HG03558 (cell line): Measurements from ENCODE around the gene ARMC8.

Source experiments
- ATAC-seq: cut with Tn5 transposase; IDR thresholded peaks from one replicate; pipeline ENCODE4 v1.9.1; 2021; ENCODE audit warnings: moderate number of reproducible peaks; ENCODE audit not compliant: unreplicated experiment; ENCODE audit errors: extremely low read depth

The ARMC8 gene

GRCh38 chr3:138241061-138241460 is 54.0 kb downstream of the ARMC8 start:
- ATAC-seq: no peak

DNA sequence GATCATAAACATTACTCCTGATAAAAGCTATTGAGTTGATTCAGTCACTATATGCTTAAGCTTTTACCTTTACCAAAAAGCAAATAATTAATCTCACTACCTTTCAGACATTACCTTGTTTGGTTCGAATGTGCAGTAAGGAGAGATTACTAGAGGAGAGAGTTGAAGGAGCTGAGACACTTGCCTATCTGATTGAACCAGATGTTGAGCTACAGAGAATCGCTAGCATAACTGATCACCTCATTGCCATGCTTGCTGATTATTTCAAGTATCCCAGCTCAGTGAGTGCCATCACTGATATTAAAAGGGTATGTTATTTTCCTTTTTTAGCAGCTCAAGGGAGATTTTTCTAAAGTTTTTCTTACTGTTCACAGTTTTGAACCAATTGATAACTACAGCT is 54.6 kb downstream of the ARMC8 start:
- ATAC-seq: no peak

DNA sequence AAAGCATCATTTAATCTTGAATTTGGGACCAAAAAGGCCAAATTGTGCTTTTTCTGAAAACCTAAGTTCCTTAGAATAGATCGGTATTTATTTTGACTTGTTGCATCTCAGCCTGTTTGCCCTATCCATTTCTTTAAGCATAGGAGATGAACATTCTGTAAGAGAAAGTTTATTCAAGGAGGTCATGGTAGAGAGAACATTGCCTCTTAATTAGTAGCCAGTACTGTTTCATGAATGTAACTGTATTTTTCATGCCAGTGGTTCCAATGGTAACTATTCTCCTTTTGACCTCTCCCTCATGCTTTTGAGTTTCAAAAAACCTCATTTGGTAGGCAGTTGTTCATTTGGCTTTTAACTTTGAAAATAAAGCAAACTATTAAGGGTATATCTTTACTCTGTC is 55.4 kb downstream of the ARMC8 start:
- no peak for ATAC-seq

GRCh38 chr3:138245026-138245425 is 57.9 kb downstream of the ARMC8 start:
- no peak for ATAC-seq

- ATAC-seq: no peak
These were observed 62.5 kb downstream of the ARMC8 start for GRCh38 chr3:138249636-138250035.

DNA sequence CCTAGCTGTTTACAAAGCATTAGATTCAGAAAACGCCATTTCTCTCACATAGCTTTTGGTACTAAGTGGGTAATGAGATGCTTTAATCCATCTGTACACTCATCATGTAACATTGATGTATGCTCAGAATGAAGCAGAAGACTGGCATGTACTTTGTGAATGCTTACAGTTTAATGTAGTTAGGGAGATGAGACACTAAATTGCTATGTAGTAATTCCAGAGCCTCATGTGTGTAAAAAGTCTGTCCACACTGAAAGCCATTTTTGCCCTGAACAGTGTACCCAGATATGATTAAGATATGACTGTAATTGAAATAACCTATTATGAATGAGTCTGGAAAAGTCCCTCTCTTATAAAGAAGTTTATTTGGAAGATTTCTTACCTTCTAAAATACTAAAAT is 66.5 kb downstream of the ARMC8 start:
- ATAC-seq: no peak

DNA sequence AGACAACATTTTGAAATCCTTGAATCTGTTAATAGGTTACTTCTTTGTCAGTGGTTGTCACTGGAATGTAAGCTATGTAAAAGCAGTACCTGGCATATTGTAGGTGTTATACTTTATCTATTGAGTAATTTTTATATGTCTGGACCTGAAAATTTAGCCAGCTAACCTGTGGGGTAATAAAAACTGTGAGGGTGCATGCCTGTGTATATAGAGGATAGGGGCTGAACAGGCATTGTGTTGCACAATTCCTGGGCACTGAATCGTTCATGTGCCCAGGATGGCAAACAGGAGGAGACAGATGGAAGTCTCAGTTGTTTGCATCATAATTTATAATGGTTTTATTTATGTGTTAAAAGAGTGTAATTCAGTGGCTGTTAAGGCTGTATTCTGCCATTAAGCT is 67.1 kb downstream of the ARMC8 start:
- ATAC-seq: no peak

- ATAC-seq: no peak
These were observed 68.9 kb downstream of the ARMC8 start for GRCh38 chr3:138256022-138256421.

- no peak for ATAC-seq
These were observed 70.9 kb downstream of the ARMC8 start for GRCh38 chr3:138257986-138258385.

DNA sequence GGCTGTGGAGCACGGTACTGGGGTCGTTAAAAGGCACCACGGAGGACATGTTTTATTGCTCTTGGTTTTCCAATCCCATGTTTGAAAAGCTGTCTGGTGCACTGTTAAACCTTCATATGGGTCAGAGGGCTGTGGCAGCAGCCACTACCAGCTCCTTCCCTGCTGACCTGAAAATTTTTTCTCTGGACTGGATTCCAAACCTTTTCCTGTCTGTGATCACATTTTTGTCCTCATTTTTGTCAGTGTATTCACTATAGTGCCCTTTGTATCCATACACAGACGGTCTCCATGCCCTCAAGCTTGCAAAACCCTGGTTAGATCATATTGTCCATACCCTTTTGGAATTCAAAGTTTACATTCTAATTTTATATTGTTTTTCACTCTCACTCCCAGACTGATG is 72.0 kb downstream of the ARMC8 start:
- ATAC-seq: no peak

- no peak for ATAC-seq
These were observed 73.5 kb downstream of the ARMC8 start for GRCh38 chr3:138260611-138261010.

DNA sequence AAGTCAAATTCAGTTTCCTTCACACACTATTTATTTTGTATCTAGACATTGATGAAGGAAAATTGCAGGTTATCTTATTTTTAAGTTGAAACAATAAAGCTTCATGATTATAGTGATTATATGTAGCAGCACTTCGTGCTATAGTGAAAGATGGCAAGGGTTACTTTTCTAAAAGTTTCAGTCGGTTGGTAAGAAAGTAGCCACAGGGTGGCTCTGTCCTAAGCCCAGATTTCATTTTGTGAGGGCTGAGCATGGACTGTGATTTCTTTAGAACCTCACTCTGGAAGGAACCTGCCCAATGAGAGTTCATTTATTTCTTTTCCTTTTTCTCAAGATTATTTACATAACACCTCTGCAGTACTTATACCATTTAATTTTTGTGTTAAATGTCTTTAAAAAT is 76.0 kb downstream of the ARMC8 start:
- no peak for ATAC-seq

GRCh38 chr3:138265745-138266144 is 78.6 kb downstream of the ARMC8 start:
- no peak for ATAC-seq

- ATAC-seq: no peak
These were observed 80.0 kb downstream of the ARMC8 start for GRCh38 chr3:138267083-138267482.

DNA sequence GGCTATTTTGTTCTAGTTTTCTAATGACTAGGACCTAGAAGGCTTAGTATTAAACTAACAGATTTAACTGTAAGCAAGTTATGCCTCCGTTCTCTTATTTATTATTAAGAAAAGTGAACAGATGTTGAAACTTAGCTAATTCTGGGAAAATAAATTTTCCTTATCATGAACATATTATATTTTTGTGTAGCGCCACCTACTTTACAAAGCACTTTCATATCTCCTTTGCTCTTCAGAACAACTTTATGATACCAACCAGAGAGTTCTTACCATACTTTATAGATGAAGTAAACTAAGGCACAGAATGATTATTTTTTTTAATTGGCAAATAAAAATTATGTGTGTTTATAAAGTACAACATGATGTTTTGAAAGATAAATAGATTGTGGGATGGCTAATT is 83.1 kb downstream of the ARMC8 start:
- ATAC-seq: no peak

- no peak for ATAC-seq
These were observed 84.2 kb downstream of the ARMC8 start for GRCh38 chr3:138271189-138271794.

- ATAC-seq: no peak
These were observed 94.5 kb downstream of the ARMC8 start for GRCh38 chr3:138281561-138281960.

DNA sequence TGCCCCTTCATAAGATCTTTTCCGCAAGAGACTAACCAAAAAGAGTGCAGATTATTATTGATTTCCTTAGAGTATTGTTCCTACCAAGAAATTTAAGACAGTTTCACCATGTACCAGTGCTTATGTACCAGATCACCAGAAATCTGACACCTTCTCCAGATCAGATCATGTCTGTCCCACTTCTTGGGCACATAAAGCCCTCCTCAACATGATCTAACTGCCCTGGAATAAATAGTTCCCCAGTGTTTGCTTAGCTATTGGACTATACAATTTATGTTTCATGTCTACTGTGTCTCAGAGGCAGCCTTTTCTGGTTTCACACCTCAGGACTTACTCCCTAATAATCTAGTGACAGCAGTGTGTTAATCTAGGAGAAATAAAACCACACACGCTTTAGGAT is 95.7 kb downstream of the ARMC8 start:
- no peak for ATAC-seq

DNA sequence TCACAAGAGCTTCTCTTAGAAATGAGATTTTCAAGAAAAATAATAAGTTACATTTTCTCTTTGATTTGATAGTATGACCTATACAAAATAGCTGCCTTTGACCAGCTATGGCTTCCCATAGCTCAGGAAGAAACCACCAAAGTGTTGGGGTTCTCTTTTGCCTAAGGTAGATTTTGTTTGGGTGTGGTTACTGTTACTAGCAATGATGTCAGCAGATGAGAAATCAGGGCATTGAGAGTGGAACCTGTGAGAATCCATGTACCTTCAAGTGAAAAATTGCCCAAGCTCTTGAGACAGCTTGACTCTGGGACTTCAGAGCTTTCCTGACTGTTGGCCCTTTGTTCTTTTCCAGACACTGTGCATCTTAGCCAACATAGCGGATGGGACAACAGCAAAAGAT is 97.0 kb downstream of the ARMC8 start:
- no peak for ATAC-seq

DNA sequence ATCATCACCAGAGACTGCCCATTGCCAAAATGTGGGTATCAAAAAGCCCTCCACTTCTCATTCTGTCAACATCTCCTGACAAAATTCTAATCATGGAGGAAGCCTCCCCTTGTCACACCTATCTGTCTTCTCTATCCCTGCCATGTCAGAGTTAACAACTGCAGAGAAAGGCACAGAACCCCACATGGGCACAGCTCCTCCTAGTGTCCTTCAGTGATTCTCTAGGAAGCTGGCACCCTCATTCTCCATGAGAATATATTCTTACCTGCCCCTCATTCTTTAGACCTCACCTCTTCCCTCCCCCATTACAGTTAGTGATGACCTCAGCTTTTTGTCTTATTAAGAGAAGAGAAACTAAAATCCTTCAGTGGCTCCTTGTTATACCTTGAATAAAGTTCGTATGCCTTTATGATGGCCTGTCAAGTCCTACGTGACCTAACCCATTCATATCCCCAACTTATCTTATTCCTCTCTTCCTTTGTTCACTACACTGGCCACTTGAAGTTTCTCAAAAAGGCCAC is 97.9 kb downstream of the ARMC8 start:
- ATAC-seq: no peak

- ATAC-seq: no peak
These were observed 102.2 kb downstream of the ARMC8 start for GRCh38 chr3:138289260-138289659.

GRCh38 chr3:138289701-138290100 is 102.6 kb downstream of the ARMC8 start:
- no peak for ATAC-seq

DNA sequence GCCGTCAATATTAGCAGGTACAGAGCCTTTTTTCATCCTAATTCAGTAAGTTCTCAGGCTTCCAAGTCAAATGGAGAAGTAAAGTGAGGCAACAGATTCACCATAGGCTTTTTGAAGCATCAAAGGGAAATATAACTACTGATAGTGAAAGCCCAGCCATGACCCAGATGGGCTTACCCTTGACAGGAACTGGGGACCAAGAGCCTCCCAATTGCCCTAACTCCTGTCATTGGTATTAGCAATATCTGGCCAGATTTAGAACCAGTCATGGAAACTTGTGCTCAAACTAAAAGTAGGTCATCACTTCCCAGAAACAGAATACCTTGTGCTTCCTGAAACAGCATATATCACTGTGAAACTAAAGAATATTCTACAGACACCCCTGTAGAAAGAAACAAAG is 109.5 kb downstream of the ARMC8 start:
- no peak for ATAC-seq
